ENCODE data around the gene GCLM. TPM values are rescaled to one million over a fixed set of nuclear protein-coding genes. Genes with fewer than 3 reads are reported as not detected.

GCLM gene
- total and polyA plus RNA-seq, 2 of the 4 experiments (the other 2 are of a cell fraction): 15.5 to 20.1 TPM

DNA sequence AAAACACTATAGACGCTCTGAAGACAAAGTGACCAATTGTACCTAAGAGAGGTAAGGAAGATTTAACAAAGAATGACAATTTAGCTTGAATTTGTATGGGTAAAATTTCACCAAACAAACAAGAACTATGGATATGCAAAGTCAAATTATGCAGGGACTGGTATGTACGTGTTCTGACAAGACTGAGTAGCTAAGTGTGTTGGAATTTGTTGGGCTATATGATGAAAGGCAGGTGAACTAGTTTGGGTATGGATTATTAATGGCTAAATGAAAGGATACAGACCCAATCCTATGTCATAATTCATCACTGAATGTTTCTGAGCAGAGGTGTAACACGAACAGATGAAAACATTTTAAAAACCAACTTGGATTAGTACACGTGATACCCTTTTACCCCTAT, 37.9 kb downstream of the GCLM start:
- ATAC-seq (ENCODE audit: low read depth) (no peak), DNase-seq (no peak)
- Histone ChIP-seq H3K4ac (ENCODE audit: low read depth, low read length) (no peak overlapping the region), H3K4me1 (ENCODE audit: control insufficient read depth, insufficient read depth, low read length) (no peaks in the 10 kb centered on the region), H3K27ac (ENCODE audit: insufficient read depth, low read length) (no peak overlapping the region), H3K14ac (replicated peaks; ENCODE audit: low read depth, low read length) (no peak overlapping the region), H4K20me1 (ENCODE audit: insufficient read depth, low read length) (no peaks in the 10 kb centered on the region), H2AFZ (replicated peaks; ENCODE audit: low read length, poor library complexity) (no peak overlapping the region), H3K56ac (ENCODE audit: extremely low read depth, insufficient read depth, low read length) (no peak overlapping the region), H3K4me2 (ENCODE audit: low read depth, low read length) (no peak overlapping the region), H4K8ac (ENCODE audit: low read depth in 2 of 2, low read length in 2 of 2) (no peak overlapping the region), H2AK9ac (replicated peaks; ENCODE audit: low read depth, low read length, poor library complexity) (no peak overlapping the region), H3K23ac (ENCODE audit: low read depth, low read length) (no peak overlapping the region), H3K4me3 (ENCODE audit: insufficient read depth, low read depth, low read length) (no peak overlapping the region), H2BK20ac (ENCODE audit: low read depth, low read length) (no peak overlapping the region), H3K36me3 (ENCODE audit: control insufficient read depth, insufficient read depth, low read length) (peaks cover 32% of the 10 kb centered on the region), H2BK15ac (ENCODE audit: low read depth, low read length) (no peak overlapping the region), H3K9me1 (ENCODE audit: insufficient read depth, low read length) (no peaks in the 10 kb centered on the region; the same call in 1 of the 2 replicates), H4K91ac (ENCODE audit: insufficient read depth, low read depth, low read length) (no peak overlapping the region), H3K79me1 (ENCODE audit: low read depth in 1 of 2, low read length in 2 of 2) (peaks cover 2 to 11% of the 10 kb centered on the region in 2 experiments; a peak in 2 of 4 replicates), H2BK5ac (ENCODE audit: low read depth, low read length, poor library complexity, severe bottlenecking) (no peak overlapping the region), H3K18ac (ENCODE audit: low read depth, low read length) (no peak overlapping the region), H4K5ac (ENCODE audit: low read depth, low read length) (no peak overlapping the region), H2BK120ac (ENCODE audit: low read depth, low read length) (no peak overlapping the region), H3K9me3 (ENCODE audit: control insufficient read depth, insufficient read depth, low read length) (no peaks in the 10 kb centered on the region), H3K27me3 (ENCODE audit: control insufficient read depth, insufficient read depth, low read length) (no peaks in the 10 kb centered on the region), H3K9ac (ENCODE audit: low read depth, low read length) (no peak overlapping the region), H2AK5ac (ENCODE audit: low read depth, low read length) (no peak overlapping the region)
- WGBS, 2 experiments (ENCODE audit: extremely low coverage in 2 of 2, insufficient read length in 1 of 2): no CpG with 5 or more reads among the region's 4 CpGs
- intact Hi-C loops (cut with micrococcal nuclease): loop anchor here (10.0 kb wide), 1 partner anchor 847 kb away; no protein-coding TSS in a partner anchor
- ChIA-PET POLR2A (ENCODE audit: unreplicated experiment) (no interaction called here), CTCF (no interaction called here)
- TF ChIP-seq FOS (IDR thresholded peaks at IDR 0.05; ENCODE audit: low read depth, low read length): no peak
- TF ChIP-seq POLR2A (IDR thresholded peaks at IDR 0.05; ENCODE audit: low read depth, low read length): no peak
- TF ChIP-seq RFX5 (IDR thresholded peaks at IDR 0.05; ENCODE audit: low read depth, low read length): no peak
- TF ChIP-seq, protein P1, sequence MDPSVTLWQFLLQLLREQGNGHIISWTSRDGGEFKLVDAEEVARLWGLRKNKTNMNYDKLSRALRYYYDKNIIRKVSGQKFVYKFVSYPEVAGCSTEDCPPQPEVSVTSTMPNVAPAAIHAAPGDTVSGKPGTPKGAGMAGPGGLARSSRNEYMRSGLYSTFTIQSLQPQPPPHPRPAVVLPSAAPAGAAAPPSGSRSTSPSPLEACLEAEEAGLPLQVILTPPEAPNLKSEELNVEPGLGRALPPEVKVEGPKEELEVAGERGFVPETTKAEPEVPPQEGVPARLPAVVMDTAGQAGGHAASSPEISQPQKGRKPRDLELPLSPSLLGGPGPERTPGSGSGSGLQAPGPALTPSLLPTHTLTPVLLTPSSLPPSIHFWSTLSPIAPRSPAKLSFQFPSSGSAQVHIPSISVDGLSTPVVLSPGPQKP (IDR thresholded peaks at IDR 0.05; ENCODE audit: borderline replicate concordance, low read depth, low read length): no peak
- no peak for TF ChIP-seq BHLHE40 (IDR thresholded peaks at IDR 0.05; ENCODE audit: low read depth, low read length)
- no peak for TF ChIP-seq MAFK (IDR thresholded peaks at IDR 0.05; ENCODE audit: low read depth, low read length)
- TF ChIP-seq MAZ (IDR thresholded peaks at IDR 0.05; ENCODE audit: borderline replicate concordance, low read depth, low read length): no peak
- no peak for TF ChIP-seq RAD21 (IDR thresholded peaks at IDR 0.05; ENCODE audit: low read length)
- TF ChIP-seq SMC3 (IDR thresholded peaks at IDR 0.05; ENCODE audit: low read depth, low read length): no peak
- TF ChIP-seq, protein P2, sequence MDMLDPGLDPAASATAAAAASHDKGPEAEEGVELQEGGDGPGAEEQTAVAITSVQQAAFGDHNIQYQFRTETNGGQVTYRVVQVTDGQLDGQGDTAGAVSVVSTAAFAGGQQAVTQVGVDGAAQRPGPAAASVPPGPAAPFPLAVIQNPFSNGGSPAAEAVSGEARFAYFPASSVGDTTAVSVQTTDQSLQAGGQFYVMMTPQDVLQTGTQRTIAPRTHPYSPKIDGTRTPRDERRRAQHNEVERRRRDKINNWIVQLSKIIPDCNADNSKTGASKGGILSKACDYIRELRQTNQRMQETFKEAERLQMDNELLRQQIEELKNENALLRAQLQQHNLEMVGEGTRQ (IDR thresholded peaks at IDR 0.05; ENCODE audit: low read depth, low read length): no peak
- TF ChIP-seq CEBPB (IDR thresholded peaks at IDR 0.05; ENCODE audit: low read depth, low read length): no peak
- TF ChIP-seq NFE2L2 (IDR thresholded peaks at IDR 0.05; ENCODE audit: low read depth, low read length): no peak
- TF ChIP-seq, protein P3, sequence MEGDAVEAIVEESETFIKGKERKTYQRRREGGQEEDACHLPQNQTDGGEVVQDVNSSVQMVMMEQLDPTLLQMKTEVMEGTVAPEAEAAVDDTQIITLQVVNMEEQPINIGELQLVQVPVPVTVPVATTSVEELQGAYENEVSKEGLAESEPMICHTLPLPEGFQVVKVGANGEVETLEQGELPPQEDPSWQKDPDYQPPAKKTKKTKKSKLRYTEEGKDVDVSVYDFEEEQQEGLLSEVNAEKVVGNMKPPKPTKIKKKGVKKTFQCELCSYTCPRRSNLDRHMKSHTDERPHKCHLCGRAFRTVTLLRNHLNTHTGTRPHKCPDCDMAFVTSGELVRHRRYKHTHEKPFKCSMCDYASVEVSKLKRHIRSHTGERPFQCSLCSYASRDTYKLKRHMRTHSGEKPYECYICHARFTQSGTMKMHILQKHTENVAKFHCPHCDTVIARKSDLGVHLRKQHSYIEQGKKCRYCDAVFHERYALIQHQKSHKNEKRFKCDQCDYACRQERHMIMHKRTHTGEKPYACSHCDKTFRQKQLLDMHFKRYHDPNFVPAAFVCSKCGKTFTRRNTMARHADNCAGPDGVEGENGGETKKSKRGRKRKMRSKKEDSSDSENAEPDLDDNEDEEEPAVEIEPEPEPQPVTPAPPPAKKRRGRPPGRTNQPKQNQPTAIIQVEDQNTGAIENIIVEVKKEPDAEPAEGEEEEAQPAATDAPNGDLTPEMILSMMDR (conservative IDR thresholded peaks at IDR 0.05; ENCODE audit: low read depth, low read length): no peak
- no peak for TF ChIP-seq CHD1 (IDR thresholded peaks at IDR 0.05; ENCODE audit: low read depth, low read length)
- no peak for TF ChIP-seq RCOR1 (IDR thresholded peaks at IDR 0.05; ENCODE audit: insufficient replicate concordance, low read length)
- no peak for TF ChIP-seq MXI1 (IDR thresholded peaks at IDR 0.05; ENCODE audit: borderline replicate concordance, low read depth, low read length)
- dilution Hi-C loops (cut with HindIII; ENCODE audit: low sequenced_read_pairs, unreplicated experiment): no loop called here
- in situ Hi-C loops (cut with MboI; ENCODE audit: low sequenced_read_pairs): loop anchor here (25.0 kb wide), 1 partner anchor 859 kb away; no protein-coding TSS in a partner anchor
- no TSS peak for BruUV-seq (replicated peaks)
